Stimulated activated CD4-positive, alpha-beta T cell treated with anti-CD3 and anti-CD28 coated beads, Interleukin-15, amount 100 ng/mL, for 48 hours (primary cell): Measurements from ENCODE around the gene MPPE1.
"Not testable (repeated sequence)": the region's sequence is repeated elsewhere in the genome, so short reads cannot be mapped to it uniquely, and the experiment has no call there.

Experiments
- DNase-seq, 2 donors: peaks; one replicate each; pipeline ENCODE4 v3.0.0-alpha.2; 2020; ENCODE audit warnings: low read depth in 2 of 2

Gene MPPE1

DNA sequence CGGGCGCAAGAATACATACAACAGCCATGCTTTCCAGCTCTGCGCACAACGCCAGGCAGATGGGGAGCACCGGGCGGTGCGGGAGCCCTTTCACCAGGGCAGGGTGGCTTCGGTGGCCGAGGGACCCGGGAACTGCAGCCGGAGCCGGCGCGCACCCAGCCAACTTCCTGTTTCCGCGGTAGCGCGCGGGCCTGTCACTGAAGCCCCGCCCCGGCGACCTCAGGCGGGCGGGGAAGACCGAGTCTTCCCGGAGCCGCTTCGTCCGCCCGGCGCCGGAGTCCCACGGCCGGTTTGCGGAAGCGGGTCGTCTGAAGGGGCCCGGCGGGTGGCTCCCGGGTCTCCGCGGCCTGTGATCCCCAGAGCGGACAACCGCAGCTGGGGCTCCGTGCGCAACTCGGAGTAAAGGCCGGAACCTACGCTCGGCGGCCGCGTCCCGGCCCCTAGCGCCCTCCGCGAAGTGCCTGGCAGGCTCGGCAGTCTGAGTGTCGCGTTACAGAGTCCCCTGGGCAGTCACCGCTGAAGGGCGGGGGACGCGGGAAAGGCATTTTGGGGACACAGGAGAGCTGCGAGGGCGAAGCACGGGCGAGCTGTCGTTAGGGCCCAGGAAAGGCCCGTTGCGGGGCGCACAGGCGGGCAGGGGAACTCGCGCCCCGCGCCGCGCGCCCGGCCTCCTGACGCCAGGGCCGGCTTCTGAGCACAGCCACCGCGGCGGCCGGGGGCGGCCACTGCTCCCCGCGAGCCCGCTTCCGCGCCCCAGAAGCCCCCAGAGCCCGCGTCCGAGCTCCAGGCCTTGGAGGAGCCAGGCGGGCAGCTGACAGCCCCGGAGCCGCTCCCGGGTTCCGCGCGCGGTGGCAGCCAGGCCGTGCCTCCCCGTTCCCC is at the start of gene MPPE1:
TSS of gene MPPE1 (minus strand) at position 136 of the 879 bp plus-strand sequence. CDS start 11,053 bp downstream, outside the sequence.
- DNase-seq, result peak; percentile 69 to 78

GRCh38 chr18:11957636-11958035 is 49.5 kb upstream of the MPPE1 start:
- no peak for DNase-seq

- DNase-seq, result no peak
Measured at GRCh38 chr18:11956371-11957308, 48.5 kb upstream of the MPPE1 start.

- DNase-seq, result no peak
Measured at GRCh38 chr18:11955239-11956029, 47.3 kb upstream of the MPPE1 start.

GRCh38 chr18:11953113-11953512 is 45.0 kb upstream of the MPPE1 start:
- DNase-seq, result no peak

DNA sequence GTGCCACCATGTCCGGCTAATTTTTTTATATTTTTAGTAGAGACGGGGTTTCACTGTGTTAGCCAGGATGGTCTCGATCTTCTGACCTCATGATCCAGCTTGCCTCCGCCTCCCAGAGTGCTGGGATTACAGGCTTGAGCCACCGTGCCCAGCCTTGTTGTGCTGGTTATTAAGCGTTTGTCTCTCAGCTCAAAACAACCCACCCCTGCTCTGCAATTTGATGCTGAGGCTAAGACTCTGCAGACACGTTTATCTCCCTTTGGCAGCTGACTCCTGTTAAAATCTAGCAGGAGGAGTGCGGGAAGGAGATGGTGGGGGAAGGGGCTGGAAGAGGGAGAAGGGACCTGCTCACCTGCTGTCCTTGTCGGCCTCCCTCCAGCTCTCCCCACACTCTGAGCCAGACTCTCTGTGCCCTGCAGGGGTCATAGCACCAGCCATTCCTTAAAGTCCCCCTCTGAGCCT is 43.3 kb upstream of the MPPE1 start:
- no peak for DNase-seq

DNA sequence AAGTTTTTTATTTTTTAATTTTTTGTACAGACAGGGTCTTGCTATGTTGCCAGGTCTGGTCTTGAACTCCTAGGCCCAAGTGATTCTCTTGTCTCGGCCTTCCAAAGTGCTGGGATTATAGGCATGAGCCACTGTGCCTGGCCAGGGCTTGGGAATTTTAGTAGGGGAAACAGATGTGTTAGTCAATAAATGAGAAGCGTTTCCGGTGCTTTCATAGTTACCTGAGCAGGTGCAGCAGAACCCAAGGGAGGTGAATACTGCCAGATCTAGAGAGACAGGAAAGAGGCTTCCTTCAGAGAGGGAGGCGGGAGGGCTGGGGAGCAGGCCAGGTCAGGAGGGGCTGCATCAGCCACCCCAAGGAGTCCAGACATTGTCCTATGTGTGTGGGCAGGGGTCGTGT is 42.7 kb upstream of the MPPE1 start:
- DNase-seq, result no peak

DNA sequence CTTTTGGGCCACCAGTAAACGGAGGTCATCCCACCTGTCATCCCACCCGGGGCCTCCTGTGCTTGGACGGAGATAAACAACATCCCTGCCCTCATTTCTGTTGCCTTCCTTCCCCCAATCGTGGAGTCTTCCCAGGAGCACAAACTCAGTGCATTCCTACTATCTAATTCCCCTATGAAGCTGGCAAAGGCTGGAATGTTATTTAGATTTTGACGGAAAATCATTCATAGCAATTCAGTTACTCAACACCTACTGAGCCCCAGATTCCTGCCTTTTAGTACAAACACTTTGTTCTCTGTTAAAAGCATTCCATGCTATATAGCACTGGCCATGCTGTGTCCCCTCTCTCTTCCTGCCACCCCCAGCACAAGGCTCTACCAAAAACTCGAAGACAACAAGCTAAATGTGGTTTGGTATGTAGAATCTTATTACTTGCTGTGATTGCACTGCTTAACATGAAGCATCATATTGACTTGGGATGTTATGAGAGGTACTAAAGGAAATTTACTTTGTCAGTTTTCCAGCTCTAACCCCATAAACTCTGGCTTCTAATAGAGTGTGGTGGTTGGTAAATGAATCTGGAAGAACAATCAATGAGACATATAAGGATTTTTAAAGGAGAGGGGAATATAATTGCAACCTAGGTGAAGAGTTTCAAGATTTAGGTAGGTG is 40.9 kb upstream of the MPPE1 start:
- no peak for DNase-seq

DNA sequence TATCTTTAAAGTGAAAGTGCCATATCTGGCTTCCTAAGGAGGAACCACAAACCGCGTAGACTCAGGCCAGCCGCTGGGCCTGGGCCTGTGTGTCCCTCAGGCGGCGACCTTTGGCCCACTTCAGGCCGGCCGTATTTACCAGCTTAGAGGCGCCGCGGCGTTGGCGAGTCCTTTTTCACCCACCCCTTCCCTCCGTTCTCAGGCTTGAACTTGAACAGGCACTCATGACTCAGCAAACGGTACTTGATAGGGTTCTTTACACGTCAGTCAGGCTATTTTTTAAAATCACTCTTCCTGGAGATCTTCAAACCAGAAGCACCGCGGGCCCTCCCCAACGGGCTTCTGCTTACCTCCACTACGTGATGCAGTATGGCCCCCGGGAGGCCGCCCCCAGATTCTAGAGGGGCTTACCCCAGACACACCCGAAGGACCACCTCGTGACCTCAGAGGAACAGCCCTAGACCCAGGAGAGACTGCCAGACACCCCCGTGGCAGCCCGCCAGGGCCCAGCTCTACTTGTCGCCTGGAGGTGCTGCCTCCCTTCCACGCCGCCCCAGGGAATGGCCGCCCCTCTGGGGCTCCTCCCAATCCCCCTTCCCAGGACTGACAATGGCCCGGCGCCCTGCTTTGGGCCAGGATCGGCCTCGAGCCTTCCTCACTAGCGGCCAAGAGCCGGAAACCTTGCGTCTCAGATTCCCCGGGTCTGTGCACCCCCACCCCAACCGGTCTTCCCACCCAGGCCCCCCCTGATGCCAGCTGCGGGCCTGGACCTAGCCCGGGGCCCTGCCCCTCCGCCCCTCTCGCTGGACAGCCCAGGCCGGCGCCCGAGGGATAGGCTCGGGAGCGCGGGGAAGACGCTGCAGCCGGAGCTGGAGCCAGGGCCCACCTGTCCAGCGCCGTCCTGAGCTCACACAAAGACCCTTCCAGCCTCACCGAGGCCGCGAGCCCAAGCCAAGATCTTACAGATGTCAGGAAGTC is 39.4 kb upstream of the MPPE1 start:
- DNase-seq, result peak; percentile 41 to 56

DNA sequence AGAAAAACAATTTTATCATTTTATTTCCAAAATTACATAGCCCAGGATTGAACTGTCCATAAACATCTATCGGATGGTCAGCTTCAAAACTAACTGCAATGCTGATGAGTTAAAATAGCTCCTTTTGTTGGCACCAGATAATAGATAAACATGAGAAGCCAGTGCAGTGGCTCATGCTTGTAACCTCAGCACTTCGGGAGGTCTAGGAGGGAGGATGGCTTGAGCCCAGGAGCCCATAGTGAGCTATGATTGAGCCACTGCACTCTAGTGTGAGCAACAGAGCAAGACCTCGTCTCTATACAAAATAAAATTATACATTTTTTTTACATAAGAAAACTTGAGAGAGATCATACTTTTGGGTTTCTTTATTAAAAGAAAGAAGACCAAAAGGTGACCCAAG is 38.6 kb upstream of the MPPE1 start:
- DNase-seq, result no peak

GRCh38 chr18:11945834-11946659 is 37.9 kb upstream of the MPPE1 start:
- not testable (repeated sequence) for DNase-seq

DNA sequence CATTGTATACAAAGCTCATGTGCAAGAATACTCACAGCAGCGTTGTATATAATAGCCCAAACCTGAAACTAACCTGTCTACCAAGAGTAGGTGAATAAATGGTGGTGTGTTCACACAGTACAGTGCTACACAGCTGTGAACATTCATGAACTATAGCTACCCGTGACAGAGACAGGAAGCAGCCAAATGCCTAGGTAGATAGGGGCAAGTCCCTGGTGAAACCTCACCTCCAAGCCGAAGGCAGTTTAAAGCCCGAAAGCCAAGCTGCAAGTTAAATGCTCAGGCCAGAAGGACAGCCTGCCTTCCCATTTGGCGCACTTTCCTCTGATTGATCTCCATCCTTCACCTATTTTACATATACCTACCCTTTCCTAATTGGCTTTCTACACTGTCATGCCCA is 36.7 kb upstream of the MPPE1 start:
- DNase-seq, result no peak

- no peak for DNase-seq
Measured at GRCh38 chr18:11944252-11944651, 36.1 kb upstream of the MPPE1 start.

DNA sequence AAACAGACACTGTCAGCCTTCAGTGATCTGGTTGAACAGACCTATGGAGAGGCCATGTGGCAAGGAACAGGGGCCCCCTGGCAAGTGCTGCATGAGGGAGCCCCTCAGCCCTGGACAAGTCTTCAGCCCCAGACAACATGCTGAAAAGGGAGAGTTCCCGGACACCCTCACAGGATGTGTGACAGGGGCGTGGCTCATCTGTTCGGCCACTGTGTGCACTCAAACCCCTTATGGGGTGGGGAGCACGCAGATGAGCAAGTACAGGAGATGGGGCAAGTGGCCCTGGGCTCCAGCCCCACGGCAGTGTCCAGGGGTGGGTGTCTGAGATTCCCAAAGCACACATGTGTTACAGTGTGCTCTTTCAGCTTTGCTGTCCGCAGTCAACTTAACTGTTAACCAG is 35.4 kb upstream of the MPPE1 start:
- DNase-seq, result no peak

DNA sequence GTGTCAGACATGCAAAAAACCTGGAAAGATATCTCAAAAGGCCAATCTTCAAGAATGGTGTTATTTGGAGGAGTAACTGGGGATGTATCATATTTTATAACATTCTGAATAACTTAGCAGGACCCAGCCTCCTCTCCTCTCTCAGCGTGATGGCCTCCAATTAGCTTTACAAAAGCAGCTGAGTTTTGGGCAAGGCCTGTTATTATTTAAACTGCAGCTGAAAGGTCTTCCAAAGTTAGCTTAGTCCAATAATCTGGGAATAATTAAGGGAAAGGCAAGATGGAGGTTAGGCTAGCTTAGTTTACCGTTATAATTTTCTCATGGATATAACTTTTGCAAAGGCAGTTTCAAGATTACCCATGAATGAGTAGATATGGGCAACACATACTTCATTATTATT is 32.8 kb upstream of the MPPE1 start:
- no peak for DNase-seq

DNA sequence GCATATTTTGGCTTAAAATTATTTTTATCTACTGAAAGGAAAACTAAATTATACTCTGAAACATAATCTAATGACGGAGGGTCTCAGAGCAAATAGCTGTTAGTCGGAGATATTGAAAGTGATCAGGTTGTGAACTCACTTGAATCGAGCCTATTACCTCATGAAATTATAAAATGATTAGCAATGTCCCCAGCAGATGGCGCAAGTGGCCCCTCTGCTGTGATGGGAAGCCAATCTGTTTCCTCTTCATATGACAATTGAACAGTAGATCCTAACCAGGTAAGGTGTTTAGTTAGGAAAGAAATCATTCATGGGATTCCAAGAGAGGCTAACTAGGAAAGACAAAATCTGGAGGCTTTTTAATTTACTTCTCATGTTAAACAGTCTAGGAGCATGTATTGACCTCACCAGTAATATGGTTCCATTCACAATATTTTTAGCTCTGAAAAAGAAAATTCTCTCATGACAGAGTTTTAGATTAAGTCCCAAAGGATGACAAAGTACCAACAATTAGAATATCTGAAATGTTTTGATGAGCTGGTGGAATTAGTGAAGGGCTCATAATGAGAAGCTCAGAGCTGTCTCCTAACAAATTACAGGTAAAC is 29.9 kb upstream of the MPPE1 start:
- DNase-seq, result peak; percentile 29 to 67

GRCh38 chr18:11932393-11932792 is 24.3 kb upstream of the MPPE1 start:
- DNase-seq, result no peak

GRCh38 chr18:11927497-11927896 is 19.4 kb upstream of the MPPE1 start:
- DNase-seq, result no peak
